ENCODE measurements around the gene AGPAT3. TPM values are rescaled to one million over a fixed set of nuclear protein-coding genes. Genes with fewer than 3 reads are reported as not detected.

AGPAT3 gene
- total RNA-seq, 2 experiments from 2014 or later = 94.3 to 101 TPM

DNA sequence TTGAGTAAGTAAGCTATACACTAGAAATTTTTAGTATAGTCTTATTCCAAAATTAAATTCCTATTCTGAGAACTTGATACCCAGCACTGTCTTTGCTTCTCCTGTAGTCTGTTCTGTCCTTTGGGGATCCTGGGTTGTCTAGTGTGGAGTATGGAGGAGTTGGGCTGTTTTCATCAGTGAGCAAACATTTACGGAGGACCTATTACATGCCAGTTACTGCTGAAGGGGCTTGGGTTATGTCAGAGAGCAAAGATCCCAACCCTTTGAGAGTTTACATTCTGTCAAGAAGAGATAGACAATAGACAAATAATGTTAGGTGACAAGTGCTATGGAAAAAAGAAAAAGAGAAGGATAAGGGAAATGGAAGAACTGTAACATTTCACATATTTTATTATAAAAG is 156.0 kb downstream of the AGPAT3 start:
- Mint-ChIP-seq H3K4me3 (no peak overlapping the region), H3K27me3 (no peaks in the 10 kb centered on the region), H3K36me3 (peaks cover 10% of the 10 kb centered on the region), H3K27ac (peak overlapping the region; percentile 67), H3K4me1 (peaks cover 78% of the 10 kb centered on the region), H3K9me3 (ENCODE audit: low read depth) (no peaks in the 10 kb centered on the region)
- CTCF ChIA-PET = interaction anchor here (1.2 to 1.3 kb wide), 2 partner anchors 44 to 62 kb away, joined by 3 to 4 read pairs; no protein-coding TSS in a partner anchor
- ATAC-seq (no peak), DNase-seq (no peak)

DNA sequence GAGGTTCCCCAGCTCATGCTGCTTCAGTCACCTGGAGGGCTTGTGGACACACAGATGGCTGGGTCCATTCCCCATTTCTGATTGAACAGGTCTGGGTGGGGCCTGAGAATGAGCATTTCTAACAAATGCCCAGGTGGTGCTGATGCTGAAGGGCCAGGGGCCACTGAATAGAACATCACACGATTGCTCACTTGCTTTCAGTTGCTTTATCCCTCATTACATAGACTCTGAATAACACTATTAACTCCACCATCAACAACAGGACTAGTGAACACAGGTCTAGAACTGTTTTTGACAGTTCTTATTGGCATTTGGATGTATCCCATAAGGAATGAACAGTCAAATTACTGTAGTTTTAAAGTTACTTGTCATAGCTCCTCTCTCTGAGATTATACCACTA is 159.2 kb downstream of the AGPAT3 start:
- Mint-ChIP-seq H3K27me3 (no peaks in the 10 kb centered on the region), H3K36me3 (peaks cover 18% of the 10 kb centered on the region), H3K27ac (no peak overlapping the region), H3K9me3 (ENCODE audit: low read depth) (no peaks in the 10 kb centered on the region), H3K4me3 (no peak overlapping the region), H3K4me1 (peaks cover 61% of the 10 kb centered on the region)
- CTCF ChIA-PET = interaction anchor here (1.0 to 1.1 kb wide), 2 partner anchors 28 to 41 kb away, joined by 3 read pairs; no protein-coding TSS in a partner anchor
- ATAC-seq (no peak), DNase-seq (no peak)

DNA sequence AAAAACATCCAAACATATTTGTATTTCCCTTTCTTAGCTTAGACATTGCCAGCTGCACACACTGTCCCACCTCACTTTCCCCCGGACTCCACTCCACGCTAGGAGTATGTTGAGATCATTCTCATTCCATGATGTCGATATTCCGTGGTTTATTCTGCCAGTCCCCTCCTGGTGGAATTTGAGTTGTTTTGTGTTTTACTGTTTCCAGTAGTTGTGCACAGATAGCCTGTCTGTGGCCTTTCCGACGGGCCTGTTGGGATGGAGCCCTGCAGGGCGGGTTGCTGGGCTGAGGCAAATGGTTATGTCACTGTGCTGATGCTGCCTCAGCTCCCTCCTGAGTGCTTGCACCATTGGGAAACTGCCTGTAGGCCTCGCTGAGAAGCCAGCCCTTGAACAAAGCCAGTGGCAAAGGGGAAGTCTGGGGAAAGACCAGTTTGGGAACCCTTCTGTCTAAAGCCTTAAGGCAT is 159.9 kb downstream of the AGPAT3 start:
- Mint-ChIP-seq H3K4me1 (peaks cover 58% of the 10 kb centered on the region), H3K36me3 (peaks cover 19% of the 10 kb centered on the region), H3K27me3 (no peaks in the 10 kb centered on the region), H3K4me3 (no peak overlapping the region), H3K9me3 (ENCODE audit: low read depth) (no peaks in the 10 kb centered on the region), H3K27ac (peak overlapping the region; percentile 44)
- no peak for DNase-seq
- CTCF ChIA-PET = no interaction called here
- no peak for ATAC-seq

DNA sequence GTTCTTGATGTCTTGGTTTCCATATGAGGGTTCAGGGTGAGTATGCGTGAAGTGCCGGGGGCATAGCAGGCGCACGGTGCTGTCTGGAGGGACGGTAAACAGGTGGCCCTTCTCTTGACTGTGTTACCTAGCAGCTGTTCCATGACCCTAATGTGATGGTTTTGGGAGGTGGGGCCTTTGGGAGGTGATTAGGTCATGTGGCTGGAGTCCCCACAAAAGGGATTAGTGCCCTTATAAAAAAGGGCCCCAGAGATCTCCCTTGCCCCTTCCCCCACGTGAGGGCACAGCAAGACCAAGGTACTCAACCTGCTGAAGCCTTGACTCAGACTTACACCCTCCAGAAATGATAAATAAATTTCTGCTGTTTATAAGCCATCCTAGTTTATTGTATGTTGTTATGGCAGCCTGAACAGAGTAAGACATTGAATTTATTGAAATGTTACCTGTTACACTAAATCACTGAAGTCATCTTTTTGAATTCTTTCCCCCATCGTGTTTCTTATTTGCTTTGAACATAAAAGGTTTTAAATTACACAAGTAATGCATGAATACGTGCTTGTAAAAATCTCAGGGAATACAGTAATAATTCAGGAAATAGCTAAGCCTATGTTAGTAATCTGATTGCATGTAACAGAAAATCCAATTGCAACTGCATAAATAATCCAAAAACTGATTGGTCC is 162.7 kb downstream of the AGPAT3 start:
- Mint-ChIP-seq H3K4me3 (no peak overlapping the region), H3K27ac (no peak overlapping the region), H3K9me3 (ENCODE audit: low read depth) (no peaks in the 10 kb centered on the region), H3K36me3 (peaks cover 27% of the 10 kb centered on the region), H3K4me1 (peaks cover 46% of the 10 kb centered on the region), H3K27me3 (no peaks in the 10 kb centered on the region)
- CTCF ChIA-PET = interaction anchor here (1.2 to 1.4 kb wide), 2 partner anchors 8 to 14 kb away, joined by 4 read pairs; no protein-coding TSS in a partner anchor
- no peak for ATAC-seq
- no peak for DNase-seq

DNA sequence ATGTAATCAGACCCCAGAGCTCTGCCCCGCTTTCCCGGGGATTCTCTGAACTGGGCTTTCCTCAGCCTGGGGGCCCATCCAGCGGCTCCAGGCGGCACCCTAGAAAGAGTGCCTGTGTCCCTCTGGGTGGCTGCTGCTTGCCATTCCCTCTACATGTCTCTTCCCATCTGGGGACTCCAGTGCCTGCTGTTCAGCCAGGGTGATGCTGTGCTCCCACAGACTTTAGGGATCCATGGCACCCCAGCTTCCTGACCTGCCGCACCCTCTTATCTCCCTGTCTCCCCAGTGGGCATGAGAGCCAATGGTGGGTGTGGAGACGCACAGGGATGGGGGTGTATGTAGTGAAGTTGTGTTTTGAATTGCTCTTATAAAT is 163.2 kb downstream of the AGPAT3 start:
- H3K4me1 Mint-ChIP-seq = peaks cover 44% of the 10 kb centered on the region

DNA sequence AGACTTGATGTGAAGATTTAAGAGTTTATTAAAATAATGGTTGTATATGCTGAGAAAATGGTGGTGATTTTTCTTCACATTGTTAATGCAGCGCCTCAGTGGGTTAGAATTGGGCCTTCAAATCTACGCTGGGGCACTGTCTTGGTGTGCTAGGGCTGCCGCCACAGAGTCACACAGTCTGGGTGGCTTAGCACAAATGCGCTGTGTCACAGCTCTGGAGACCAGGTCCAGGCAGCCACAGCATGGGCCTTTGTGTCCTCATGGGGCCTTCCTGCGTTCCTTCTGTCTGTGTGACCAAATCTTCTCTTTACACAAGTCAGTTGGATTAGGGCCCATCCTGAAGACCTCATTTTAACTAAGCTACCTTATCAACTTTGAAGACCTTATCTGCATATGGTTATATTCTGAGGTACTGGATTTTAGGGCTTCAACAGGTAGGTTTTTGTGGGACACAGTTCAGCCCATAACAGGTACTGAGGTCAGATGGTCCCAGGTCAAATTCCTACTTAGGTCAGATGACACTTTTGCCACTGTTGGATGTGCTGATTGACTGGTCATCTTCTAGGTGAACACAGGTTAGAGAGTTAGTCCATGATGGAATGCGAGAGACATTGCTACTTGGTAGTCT is 164.6 kb downstream of the AGPAT3 start:
- H3K36me3 Mint-ChIP-seq = peaks cover 35% of the 10 kb centered on the region

More for the DNA sequence above, 163.2 kb downstream of the AGPAT3 start:
- Mint-ChIP-seq H3K4me3 (no peak overlapping the region), H3K27ac (no peak overlapping the region), H3K9me3 (ENCODE audit: low read depth) (no peaks in the 10 kb centered on the region), H3K36me3 (peaks cover 29% of the 10 kb centered on the region), H3K27me3 (no peaks in the 10 kb centered on the region)
- ATAC-seq (no peak), DNase-seq (no peak)
- CTCF ChIA-PET = interaction anchor here (1.2 to 1.4 kb wide), 2 partner anchors 8 to 14 kb away, joined by 4 read pairs; no protein-coding TSS in a partner anchor

DNA sequence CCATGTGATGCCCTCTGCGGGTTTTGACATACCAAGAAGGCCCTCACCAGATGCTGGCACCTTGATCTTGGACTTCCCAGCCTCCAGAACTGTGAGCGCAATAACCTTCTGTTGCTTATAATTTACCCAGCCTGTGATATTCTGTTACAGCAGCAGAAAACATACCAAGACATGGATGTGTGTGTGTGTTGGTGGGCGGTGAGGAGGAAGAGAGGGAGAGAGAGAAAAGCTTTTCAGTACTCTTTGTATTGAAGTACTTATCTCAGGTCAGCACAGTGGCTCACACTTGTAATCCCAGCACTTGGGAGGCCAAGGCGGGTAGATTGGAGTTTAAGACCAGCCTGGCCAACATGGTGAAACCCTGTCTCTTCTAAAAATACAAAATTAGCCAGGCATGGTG is 170.2 kb downstream of the AGPAT3 start:
- DNase-seq (no peak), ATAC-seq (no peak)
- Mint-ChIP-seq H3K27ac (no peak overlapping the region), H3K4me1 (peaks cover 26% of the 10 kb centered on the region), H3K9me3 (ENCODE audit: low read depth) (no peaks in the 10 kb centered on the region), H3K36me3 (peaks cover 41% of the 10 kb centered on the region), H3K4me3 (no peak overlapping the region), H3K27me3 (no peaks in the 10 kb centered on the region)
- CTCF ChIA-PET = no interaction called here

More for the DNA sequence above, 164.6 kb downstream of the AGPAT3 start:
- DNase-seq (no peak), ATAC-seq (no peak)
- peaks cover 35% of the 10 kb centered on the region for H3K4me1 Mint-ChIP-seq
- no peaks in the 10 kb centered on the region for H3K9me3 Mint-ChIP-seq (ENCODE audit: low read depth)
- no peak overlapping the region for H3K4me3 Mint-ChIP-seq
- CTCF ChIA-PET = no interaction called here
- no peaks in the 10 kb centered on the region for H3K27me3 Mint-ChIP-seq
- H3K27ac Mint-ChIP-seq = no peak overlapping the region

Other genes starting within 250 kb of the AGPAT3 start
- gene HSF2BP, start 205.7 kb upstream of the AGPAT3 start, total RNA-seq = under 1 TPM; 0.21 to 0.47 TPM
- 10 to 100 TPM; 49.1 to 50.4 TPM for gene RRP1B, start 205.7 kb upstream of the AGPAT3 start, total RNA-seq
- gene PDXK, start 146.1 kb upstream of the AGPAT3 start, total RNA-seq = 10 to 100 TPM; 95.3 to 99.6 TPM
- 10 to 100 TPM; 44.2 to 47.4 TPM for gene CSTB, start 88.9 kb upstream of the AGPAT3 start, total RNA-seq
- 10 to 100 TPM; 37.7 to 45.2 TPM for gene RRP1, start 75.6 kb upstream of the AGPAT3 start, total RNA-seq
- 10 to 100 TPM; 71.5 to 71.7 TPM for gene TRAPPC10, start 147.1 kb downstream of the AGPAT3 start, total RNA-seq
- gene PWP2, start 242.2 kb downstream of the AGPAT3 start, total RNA-seq = 1 to 10 TPM; 9.3 to 9.6 TPM

Measured in activated CD8-positive, alpha-beta memory T cell treated with anti-CD3 and anti-CD28 coated beads, Interleukin-2, amount 10 ng/mL, durations not matched to agents 7 days and 5 days (primary cell).